CD14-positive monocyte (primary cell): Measurements from ENCODE around the gene TAS1R1. TPM values are rescaled to one million over a fixed set of nuclear protein-coding genes. Genes with fewer than 3 reads are reported as not detected.

Experiments used
- DNase-seq, 3 donors: peaks; one replicate each; pipeline ENCODE4 v3.0.0-alpha.2; 2011 to 2022
- H2AFZ ChIP-seq: 2 replicates; pipeline ENCODE4 v1.6.0; 2012; ENCODE audit warnings: mild to moderate bottlenecking, low read depth, low read length, inconsistent platforms; ENCODE audit not compliant: insufficient read depth, poor library complexity, severe bottlenecking
- H3K27ac ChIP-seq, 2 donors: 1 replicate in 1 of 2; 2 replicates in 1 of 2; pipeline ENCODE4 v1.5.1; 2012 to 2013; ENCODE audit warnings: low read length in 2 of 2, control low read depth in 1 of 2, inconsistent platforms in 1 of 2, low read depth in 1 of 2, mild to moderate bottlenecking in 1 of 2
- H3K27me3 ChIP-seq, 2 donors: one replicate each; pipeline versions ENCODE4 v1.6.0 to v1.6.1; 2011 to 2013; ENCODE audit warnings: low read length in 2 of 2; ENCODE audit not compliant: control insufficient read depth in 2 of 2, insufficient read depth in 2 of 2
- H3K36me3 ChIP-seq, 2 donors: replicated peaks in 1 of 2; 1 replicate in 1 of 2; 2 replicates in 1 of 2; pipeline versions ENCODE4 v1.5.1 to v1.6.1; 2012 to 2013; ENCODE audit warnings: low read length in 2 of 2, control low read depth in 1 of 2, inconsistent platforms in 1 of 2, mild to moderate bottlenecking in 1 of 2; ENCODE audit not compliant: insufficient read depth in 2 of 2, control insufficient read depth in 1 of 2
- H3K4me1 ChIP-seq, 2 donors: 1 replicate in 1 of 2; 2 replicates in 1 of 2; pipeline versions ENCODE4 v1.5.1 to v1.6.1; 2012 to 2013; ENCODE audit warnings: low read length in 2 of 2, control low read depth in 1 of 2, inconsistent platforms in 1 of 2, mild to moderate bottlenecking in 1 of 2, moderate library complexity in 1 of 2; ENCODE audit not compliant: insufficient read depth in 2 of 2, control insufficient read depth in 1 of 2
- H3K4me2 ChIP-seq: replicated peaks from 2 replicates; pipeline ENCODE3; 2012; ENCODE audit warnings: low read length, moderate library complexity, mild to moderate bottlenecking; ENCODE audit not compliant: poor library complexity, severe bottlenecking; ENCODE audit errors: extremely low read depth
- H3K4me3 ChIP-seq, 3 experiments: fragments of 200-600 bp in 1 of 3; sonication (generic) in 1 of 3; replicated peaks in 1 of 3; 1 replicate in 2 of 3; 2 replicates in 1 of 3; pipeline ENCODE4 v1.5.1; 2011 to 2013; ENCODE audit warnings: low read length in 3 of 3, mild to moderate bottlenecking in 3 of 3, control low read depth in 2 of 3, low read depth in 2 of 3, inconsistent platforms in 1 of 3, moderate library complexity in 1 of 3
- H3K79me2 ChIP-seq: 2 replicates; pipeline ENCODE4 v1.6.0; 2012; ENCODE audit warnings: mild to moderate bottlenecking, control low read depth, inconsistent platforms, low read length, moderate library complexity; ENCODE audit not compliant: insufficient read depth
- H3K9ac ChIP-seq: 2 replicates; pipeline ENCODE4 v1.6.0; 2017; ENCODE audit warnings: low read length, mild to moderate bottlenecking; ENCODE audit not compliant: insufficient read depth, poor library complexity, severe bottlenecking
- H3K9me3 ChIP-seq, 2 donors: replicated peaks in 1 of 2; 1 replicate in 1 of 2; 2 replicates in 1 of 2; pipeline versions ENCODE4 v1.5.1 to v1.6.1; 2012 to 2013; ENCODE audit warnings: low read length in 2 of 2, control low read depth in 1 of 2; ENCODE audit not compliant: control insufficient read depth in 1 of 2, insufficient read depth in 1 of 2
- H4K20me1 ChIP-seq: 2 replicates; pipeline ENCODE4 v1.6.0; 2012; ENCODE audit warnings: mild to moderate bottlenecking, low read length, control low read depth, moderate library complexity; ENCODE audit not compliant: insufficient read depth
- H3K27ac Mint-ChIP-seq, 7 donors: one replicate each; pipeline ENCODE4 v1.8.0; 2020; ENCODE audit warnings: mild to moderate bottlenecking in 7 of 7, mixed read lengths in 7 of 7, moderate library complexity in 6 of 7, inconsistent platforms in 2 of 7
- H3K27me3 Mint-ChIP-seq, 3 donors: one replicate each; pipeline ENCODE4 v1.8.0; 2021 to 2022; ENCODE audit warnings: low read depth in 3 of 3, mild to moderate bottlenecking in 3 of 3, mixed read lengths in 3 of 3, moderate library complexity in 3 of 3, inconsistent platforms in 1 of 3
- H3K36me3 Mint-ChIP-seq, 2 donors: one replicate each; pipeline ENCODE4 v1.8.0; 2020; ENCODE audit warnings: mixed read lengths in 2 of 2, inconsistent platforms in 1 of 2, mild to moderate bottlenecking in 1 of 2
- H3K4me1 Mint-ChIP-seq: one replicate; pipeline ENCODE4 v1.8.0; 2020; ENCODE audit warnings: mild to moderate bottlenecking, mixed read lengths
- H3K4me3 Mint-ChIP-seq, 2 donors: one replicate each; pipeline ENCODE4 v1.8.0; 2020; ENCODE audit warnings: mild to moderate bottlenecking in 2 of 2, mixed read lengths in 2 of 2, moderate library complexity in 1 of 2
- H3K9me3 Mint-ChIP-seq, 7 donors: one replicate each; pipeline ENCODE4 v1.8.0; 2020 to 2022; ENCODE audit warnings: mixed read lengths in 7 of 7, mild to moderate bottlenecking in 6 of 7, moderate library complexity in 6 of 7, inconsistent platforms in 2 of 7
- WGBS: methylation state at CpG from one replicate; pipeline ENCODE4 v1.1.5; 2013; ENCODE audit warnings: missing lambda C conversion rate; ENCODE audit not compliant: insufficient coverage; 5-methylcytosine and 5-hydroxymethylcytosine counted together
- intact Hi-C, 2 donors: fragments of 100-400 bp; cut with micrococcal nuclease; formaldehyde crosslinking; loops; one replicate each; pipeline versions ENCODE4 v1.15.0 to v1.15.1; 2023
- polyA plus RNA-seq, 3 donors: library from polyadenylated mRNA; depleted of rRNA in 1 of 3; unstranded in 2 of 3; stranded (reverse) in 1 of 3; fragments of 300-500 nt in 2 of 3; fragments of >200 nt in 1 of 3; fragmentation: Illumina TruSeq in 2 of 3; gene quantifications; 1 replicate in 2 of 3; 2 replicates in 1 of 3; pipeline ENCODE4 v1.2.3, GENCODE V29; 2012 to 2021
- TF ChIP-seq, protein P1 (sequence below): fragments of 200-600 bp; IDR thresholded peaks from one replicate; pipeline ENCODE4 v1.8.0; 2022; ENCODE audit warnings: antibody characterized with exemption, mild to moderate bottlenecking

The TAS1R1 gene
- polyA plus RNA-seq, 3 donors = not detected

DNA sequence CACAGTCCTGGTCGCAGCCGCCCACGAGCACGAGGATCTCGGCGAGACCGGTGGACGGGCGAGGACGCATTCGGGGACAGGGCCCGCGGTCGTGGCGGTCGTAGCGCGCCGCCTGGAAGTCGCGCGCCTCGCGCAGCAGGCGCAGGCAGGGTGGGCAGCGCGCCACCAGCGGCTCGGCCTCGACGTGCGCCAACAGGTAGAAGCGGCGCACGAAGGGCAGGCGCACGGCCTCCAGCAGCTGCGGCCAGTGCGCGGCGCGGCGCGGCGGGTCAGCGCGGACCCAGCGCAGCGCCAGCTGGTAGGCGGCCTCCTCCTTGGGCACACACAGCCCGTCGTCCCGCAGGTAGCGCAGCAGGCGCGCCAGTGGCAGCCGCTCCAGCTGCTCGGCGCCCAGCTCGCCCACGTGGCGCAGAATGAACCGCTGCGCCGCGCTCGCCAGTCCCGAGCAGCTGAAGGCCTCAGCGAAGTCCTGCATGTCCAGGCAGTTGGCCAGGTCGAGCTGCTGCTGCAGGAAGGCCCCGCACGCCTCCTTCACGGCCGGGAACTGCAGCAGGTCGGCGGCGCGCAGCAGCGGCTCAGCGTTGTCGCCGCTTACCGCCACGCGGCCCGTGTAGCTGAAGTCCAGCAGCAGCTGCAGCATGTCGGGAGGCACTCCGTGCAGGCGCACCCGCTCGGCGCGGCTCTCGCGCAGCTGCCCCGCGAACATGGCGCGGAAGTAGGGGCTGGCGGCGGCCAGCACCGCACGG, 47.0 kb downstream of the TAS1R1 start:
- peak in 1 of 3 donors; percentile 43 for DNase-seq
- Histone ChIP-seq H4K20me1 (peaks cover 53% of the 10 kb centered on the region), H3K4me1 (peaks cover 40 to 62% of the 10 kb centered on the region in 2 donors), H3K79me2 (peaks cover 53% of the 10 kb centered on the region), H3K27ac (peak overlapping the region; percentile 98 to 99), H3K27me3 (no peaks in the 10 kb centered on the region), H3K4me2 (peak overlapping the region; percentile 94), H2AFZ (peak overlapping the region; percentile 40), H3K9me3 (no peaks in the 10 kb centered on the region), H3K9ac (peak overlapping the region; percentile 97), H3K4me3 (peak overlapping the region; percentile 64 to 93 (median 78)), H3K36me3 (peaks cover 10 to 12% of the 10 kb centered on the region in 2 donors)
- Mint-ChIP-seq H3K4me3 (peak overlapping the region; percentile 89 to 95), H3K27me3 (peaks cover 2 to 7% (median 3%) of the 10 kb centered on the region in 3 donors), H3K36me3 (peaks cover 15 to 25% of the 10 kb centered on the region in 2 donors), H3K4me1 (peaks cover 35% of the 10 kb centered on the region), H3K27ac (peak overlapping the region; percentile 96 to 98 (median 97)), H3K9me3 (peaks cover 0 to 2% (median 0%) of the 10 kb centered on the region in 7 donors)
- TF ChIP-seq, protein P1, sequence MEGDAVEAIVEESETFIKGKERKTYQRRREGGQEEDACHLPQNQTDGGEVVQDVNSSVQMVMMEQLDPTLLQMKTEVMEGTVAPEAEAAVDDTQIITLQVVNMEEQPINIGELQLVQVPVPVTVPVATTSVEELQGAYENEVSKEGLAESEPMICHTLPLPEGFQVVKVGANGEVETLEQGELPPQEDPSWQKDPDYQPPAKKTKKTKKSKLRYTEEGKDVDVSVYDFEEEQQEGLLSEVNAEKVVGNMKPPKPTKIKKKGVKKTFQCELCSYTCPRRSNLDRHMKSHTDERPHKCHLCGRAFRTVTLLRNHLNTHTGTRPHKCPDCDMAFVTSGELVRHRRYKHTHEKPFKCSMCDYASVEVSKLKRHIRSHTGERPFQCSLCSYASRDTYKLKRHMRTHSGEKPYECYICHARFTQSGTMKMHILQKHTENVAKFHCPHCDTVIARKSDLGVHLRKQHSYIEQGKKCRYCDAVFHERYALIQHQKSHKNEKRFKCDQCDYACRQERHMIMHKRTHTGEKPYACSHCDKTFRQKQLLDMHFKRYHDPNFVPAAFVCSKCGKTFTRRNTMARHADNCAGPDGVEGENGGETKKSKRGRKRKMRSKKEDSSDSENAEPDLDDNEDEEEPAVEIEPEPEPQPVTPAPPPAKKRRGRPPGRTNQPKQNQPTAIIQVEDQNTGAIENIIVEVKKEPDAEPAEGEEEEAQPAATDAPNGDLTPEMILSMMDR = no peak
- intact Hi-C loops = loop anchor here in 1 of 2 donors (2.0 to 10.0 kb wide), 2 partner anchors 21 to 183 kb away; partner anchors contain the start of gene CAMTA1
- under 1% methylated on average over 103 of the region's 103 CpGs for WGBS

DNA sequence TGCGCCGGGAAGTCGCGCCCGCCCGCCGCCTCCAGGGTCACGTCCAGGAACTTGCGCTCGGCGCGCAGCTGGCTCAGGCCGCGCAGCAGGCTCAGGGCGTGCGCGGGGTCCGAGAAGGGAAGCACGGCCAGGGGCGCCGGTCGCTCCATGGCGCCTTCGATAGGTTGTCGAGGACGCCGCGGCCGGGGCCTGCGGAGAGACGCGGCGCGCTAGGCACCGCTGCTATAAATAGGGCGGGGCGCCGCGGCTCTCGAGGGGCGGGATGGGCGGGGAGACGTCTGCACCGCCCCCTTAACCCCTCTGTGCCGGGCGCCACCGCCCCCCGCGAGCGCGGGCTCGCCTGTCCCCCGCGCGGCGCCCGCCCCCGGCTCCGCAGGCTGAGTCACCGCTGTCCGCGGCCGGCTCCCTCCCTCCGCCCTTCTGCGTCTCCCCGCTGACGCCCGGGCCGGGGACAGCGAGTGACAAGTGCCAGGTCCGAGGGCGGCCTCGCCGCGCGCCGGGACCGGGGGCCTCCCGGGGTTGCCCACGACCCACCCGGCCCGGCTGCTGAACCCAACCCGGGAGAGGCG, 47.6 kb downstream of the TAS1R1 start, which contains the start of gene KLHL21:
KLHL21 (minus strand) TSS at position 201 of the 569 bp plus-strand sequence; CDS start at position 149, 52 bp downstream.
- DNase-seq = peak; percentile 86 to 93 (median 90)
- Histone ChIP-seq H3K9ac (peak within 1 kb of the TSS; percentile 97), H3K27me3 (no peaks in the 10 kb centered on the region), H3K4me3 (peak within 1 kb of the TSS; percentile 74 to 93 (median 78)), H2AFZ (peak within 1 kb of the TSS; percentile 84), H3K9me3 (no peaks in the 10 kb centered on the region), H4K20me1 (peaks cover 46% of the 10 kb centered on the region), H3K79me2 (peaks cover 47% of the 10 kb centered on the region), H3K4me2 (peak within 1 kb of the TSS; percentile 94), H3K36me3 (peaks cover 3 to 5% of the 10 kb centered on the region in 2 donors), H3K27ac (peak within 1 kb of the TSS; percentile 98 to 99), H3K4me1 (peaks cover 40 to 55% of the 10 kb centered on the region in 2 donors)
- Mint-ChIP-seq H3K9me3 (peaks cover 0 to 2% (median 0%) of the 10 kb centered on the region in 7 donors), H3K4me3 (peak within 1 kb of the TSS; percentile 89 to 95), H3K4me1 (peaks cover 33% of the 10 kb centered on the region), H3K27ac (peak within 1 kb of the TSS; percentile 97 to 99 (median 98)), H3K36me3 (peaks cover 8 to 19% of the 10 kb centered on the region in 2 donors), H3K27me3 (peaks cover 3 to 9% (median 9%) of the 10 kb centered on the region in 3 donors)
- TF ChIP-seq, protein P1 = no peak
- WGBS = under 1% methylated on average over 73 of the region's 84 CpGs
- intact Hi-C loops = loop anchor here in 1 of 2 donors (1.0 to 10.0 kb wide), 2 partner anchors 11 to 182 kb away; partner anchors contain the start of genes CAMTA1 and PHF13
